Effector CD4-positive, alpha-beta T cell (primary cell): Measurements from ENCODE around the gene BRICD5.
"Not testable (repeated sequence)": the region's sequence is repeated elsewhere in the genome, so short reads cannot be mapped to it uniquely, and the experiment has no call there.

Experiments used
- DNase-seq: peaks from one replicate; pipeline ENCODE4 v3.0.0-alpha.2; 2020
- total RNA-seq: gene quantifications from one replicate; lab custom pipeline; 2026; lab: John Stamatoyannopoulos, UW

The BRICD5 gene
- total RNA-seq = 1.3 reads per million

DNA sequence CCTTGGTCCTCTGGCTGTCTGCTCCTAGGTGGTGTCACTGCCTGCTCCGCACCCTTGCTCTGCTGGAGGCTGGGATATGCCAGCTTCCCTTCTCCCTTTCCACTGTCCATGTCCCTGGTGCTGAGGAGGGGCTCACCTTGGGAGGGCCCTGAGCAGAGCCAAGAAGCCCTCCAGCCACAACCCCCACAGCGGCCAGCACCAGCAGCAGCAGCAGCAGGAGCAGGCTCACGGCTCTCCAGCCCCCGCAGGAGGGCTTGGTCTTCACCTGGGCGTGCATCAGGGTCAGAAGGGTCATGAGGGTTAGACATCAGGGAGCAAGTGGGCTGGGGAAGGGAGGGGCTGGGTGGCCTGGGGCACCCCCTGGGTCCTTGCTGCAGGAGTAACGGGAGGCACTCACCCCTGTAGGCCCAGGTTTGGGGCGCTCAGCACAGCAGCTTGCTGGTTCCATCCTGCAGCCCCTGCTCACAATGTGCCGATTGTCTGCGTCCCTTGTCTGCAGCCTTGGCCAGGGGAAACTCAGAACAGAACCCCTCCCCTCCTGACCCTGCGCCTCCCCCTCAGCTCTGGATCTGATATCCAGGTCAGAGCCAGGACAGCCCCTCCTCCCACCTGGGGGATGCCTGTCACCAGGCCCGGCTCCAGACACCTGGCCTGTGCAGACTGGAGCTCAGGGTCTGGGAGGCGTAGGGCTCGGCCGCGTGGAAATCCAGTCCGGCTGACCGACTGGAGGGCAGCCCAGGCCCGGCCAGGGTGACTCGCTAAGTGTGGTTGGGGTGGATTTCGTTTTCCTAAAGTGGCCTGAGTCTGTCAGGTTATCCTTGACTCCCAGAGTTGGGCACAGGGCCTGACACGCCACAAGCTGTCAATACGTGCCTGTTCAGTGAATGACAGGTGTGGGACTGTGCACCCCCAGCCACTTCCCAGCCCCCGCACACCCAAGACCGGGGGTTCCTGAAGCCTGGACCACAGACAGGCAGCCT is at the start of gene BRICD5:
TSS of gene BRICD5 (minus strand) at position 478 of the 980 bp plus-strand sequence. CDS start at position 448, 30 bp downstream.
- no peak for DNase-seq

DNA sequence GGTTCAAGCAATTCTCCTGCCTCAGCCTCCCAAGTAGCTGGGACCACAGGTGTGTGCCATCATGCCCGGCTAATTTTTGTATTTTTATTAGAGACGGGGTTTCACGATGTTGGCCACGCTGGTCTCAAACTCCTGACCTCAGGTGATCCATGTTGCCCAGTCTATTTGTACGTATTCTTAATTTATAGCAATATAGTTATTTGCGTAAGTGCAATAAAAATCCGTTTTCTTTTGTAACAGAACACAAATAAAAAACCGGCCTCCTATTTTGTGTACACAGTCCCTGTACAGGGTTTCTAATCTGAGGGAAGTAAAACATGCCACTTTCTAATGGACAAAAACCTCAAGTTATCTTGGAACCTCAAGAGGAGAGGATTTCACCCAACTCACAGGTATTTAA is 49.6 kb upstream of the BRICD5 start:
- DNase-seq = no peak

DNA sequence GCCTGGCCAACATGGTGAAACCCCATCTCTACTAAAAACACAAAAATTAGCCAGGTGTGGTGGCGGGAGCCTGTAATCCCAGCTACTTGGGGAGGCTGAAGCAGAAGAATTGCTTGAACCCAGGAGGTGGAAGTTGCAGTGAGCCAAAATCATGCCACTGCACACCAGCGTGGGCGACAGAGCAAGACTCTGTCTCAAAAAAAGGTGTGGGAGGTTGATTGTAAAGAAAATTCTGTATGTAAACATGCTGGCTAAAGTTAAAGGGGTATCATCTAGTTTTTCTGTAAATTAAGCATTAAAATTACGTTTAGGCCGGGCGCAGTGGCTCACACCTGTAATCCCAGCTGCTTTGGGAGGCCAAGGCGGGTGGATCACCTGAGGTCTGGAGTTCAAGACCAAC is 47.9 kb upstream of the BRICD5 start:
- not testable (repeated sequence) for DNase-seq

DNA sequence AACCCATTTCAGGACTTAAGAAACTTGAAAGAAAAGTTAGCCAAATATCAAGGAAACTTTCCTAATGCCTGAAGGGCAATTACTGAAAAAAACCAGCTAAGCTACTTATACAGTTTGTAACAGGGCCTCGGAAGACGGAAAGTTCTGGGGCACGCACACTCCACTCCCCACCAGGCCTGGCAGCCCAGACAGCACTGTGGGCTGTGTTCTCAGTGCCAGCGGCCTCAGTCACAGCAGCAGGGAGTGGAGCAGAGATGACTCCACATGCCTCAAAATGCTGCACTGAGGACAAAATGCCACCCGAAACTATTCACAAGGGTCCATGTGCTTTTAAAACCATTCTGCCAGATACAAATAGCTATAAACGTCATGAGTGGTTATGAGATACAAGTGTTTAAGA is 47.1 kb upstream of the BRICD5 start:
- no peak for DNase-seq

DNA sequence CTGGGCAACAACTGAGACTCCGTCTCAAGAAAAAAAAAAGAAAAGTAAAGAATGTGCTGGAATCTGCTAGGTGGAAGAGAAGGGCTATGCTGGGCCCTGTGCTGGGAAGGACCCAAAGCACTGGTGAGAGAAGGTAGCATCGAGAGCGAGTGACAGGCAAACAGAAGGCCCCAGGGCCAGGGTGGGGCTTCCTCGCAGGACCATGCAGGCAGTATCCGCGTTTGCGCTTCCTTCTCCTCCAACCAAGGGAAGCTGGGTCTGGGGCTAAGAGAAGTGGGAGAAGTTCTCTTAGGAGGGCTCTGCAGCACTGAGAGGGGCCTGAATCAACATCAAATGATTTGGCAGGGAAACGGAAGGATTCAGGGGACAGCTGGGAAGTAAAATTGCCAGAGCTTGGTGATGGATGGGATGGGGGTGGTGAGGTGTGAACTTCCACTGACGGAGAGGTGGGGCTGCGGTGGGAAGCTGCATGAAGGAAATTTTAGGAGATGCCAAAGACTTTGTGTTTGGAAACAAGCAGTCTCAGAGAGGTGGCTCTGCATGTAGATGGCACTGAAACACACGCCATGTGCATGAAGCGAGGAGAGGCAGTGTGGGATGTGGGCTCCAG is 46.0 kb upstream of the BRICD5 start:
- DNase-seq = no peak

DNA sequence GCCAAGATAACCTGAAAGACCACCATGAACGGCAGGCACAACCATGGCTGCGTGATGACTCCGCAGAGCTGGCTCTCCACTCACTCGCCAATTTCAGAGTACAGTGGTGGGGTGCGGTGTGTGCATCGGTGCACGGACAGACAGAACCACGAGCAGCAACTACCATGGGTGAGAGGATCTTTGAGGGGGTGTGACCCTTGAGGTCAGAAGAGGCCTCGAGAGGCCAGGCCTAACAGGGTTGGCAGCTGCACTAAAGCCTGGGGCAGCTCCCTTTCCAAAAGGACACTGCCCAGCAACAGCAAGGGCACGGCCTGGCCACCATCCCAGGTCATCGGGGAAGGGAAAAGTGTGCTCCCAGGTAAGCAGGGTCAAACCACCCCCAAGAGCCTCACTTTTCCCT is 42.6 kb upstream of the BRICD5 start:
- DNase-seq = no peak

DNA sequence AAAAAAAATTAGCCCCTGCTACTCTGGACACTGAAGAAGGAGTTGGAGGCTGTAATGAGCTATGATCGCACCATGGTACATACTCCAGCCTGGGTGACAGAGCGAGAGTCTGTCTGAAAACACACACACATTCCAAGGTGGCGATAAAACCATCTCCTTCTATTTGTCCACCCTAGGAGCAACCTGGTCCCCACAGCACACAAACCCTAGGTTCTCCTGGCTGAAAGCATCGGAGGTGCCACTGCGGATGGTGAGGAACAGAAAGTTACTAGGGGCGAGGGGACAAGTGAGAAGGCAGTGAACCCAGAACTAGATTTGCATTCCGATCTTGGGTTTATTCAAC is 42.1 kb upstream of the BRICD5 start:
- DNase-seq = no peak

DNA sequence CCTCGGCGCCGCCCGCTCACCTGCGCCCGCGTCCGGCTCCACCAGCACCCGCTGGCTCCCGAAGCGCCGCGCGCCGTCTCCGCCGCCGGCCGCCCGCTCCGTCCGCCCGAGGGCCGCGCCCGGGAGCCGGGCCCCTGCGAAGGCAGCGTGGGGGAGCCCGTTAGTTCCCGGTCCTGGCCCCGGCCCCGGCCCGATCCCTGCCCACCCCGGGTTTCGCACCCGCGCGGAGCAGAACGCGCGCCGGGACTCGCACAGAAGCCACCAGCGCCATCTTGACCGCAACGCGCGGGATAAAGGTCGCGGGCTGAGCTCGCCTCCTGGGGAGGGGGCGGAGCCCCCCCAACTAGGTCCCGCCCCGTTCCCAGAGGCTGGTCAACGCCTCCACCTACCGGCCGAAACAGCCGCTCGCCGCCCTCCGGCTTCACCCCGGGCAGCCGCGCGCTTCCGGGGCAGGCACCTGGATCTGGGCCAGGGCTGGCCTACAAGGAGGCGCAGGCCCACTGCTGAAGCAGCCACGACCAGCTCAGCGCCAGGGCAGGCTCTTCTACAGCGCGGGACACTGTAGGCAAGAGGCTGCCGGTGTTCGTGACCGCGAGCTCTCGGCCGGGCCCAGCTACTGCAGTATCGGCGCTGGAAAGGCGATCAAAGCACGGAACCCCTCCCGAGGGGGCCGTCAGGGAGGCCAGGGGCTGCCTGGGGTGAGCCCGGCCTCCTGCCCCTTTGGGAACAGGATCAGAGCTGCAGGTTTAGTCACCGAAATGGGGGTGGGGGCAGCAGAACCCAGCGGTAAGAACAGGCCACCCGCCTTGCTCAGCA is 40.8 kb upstream of the BRICD5 start, which contains the start of gene ECI1:
TSS of gene ECI1 (minus strand) at position 292 of the 816 bp plus-strand sequence. CDS start at position 271, 21 bp downstream.
- DNase-seq = peak; percentile 62

DNA sequence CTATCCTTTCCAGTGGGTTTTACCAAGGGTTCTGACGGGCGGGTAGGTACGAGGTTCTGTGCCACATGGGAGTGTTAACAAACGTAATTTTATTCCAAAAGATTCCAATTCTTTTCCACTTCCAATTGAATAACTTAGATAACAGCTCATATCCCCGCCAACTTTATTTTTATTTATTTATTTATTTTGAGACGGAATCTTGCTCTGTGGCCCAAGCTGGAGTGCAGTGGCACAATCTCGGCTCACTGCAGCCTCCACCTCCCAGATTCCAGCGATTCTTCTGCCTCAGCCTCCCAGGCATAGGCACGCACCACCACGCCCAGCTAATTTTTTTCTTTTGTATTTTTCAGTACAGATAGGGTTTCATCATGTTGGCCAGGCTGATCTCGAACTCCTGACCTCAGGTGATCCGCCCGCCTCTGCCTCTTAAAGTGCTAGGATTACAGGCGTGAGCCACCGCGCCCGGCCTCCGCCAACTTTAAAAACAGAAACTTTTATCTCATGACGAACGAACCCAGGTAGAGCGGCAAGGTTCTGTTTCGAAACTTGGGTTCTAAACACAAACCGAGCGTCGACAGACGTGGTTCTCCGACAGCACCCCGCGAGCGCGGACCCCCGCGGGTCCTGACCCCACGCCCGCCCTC is 40.1 kb upstream of the BRICD5 start:
- DNase-seq = peak; percentile 16

DNA sequence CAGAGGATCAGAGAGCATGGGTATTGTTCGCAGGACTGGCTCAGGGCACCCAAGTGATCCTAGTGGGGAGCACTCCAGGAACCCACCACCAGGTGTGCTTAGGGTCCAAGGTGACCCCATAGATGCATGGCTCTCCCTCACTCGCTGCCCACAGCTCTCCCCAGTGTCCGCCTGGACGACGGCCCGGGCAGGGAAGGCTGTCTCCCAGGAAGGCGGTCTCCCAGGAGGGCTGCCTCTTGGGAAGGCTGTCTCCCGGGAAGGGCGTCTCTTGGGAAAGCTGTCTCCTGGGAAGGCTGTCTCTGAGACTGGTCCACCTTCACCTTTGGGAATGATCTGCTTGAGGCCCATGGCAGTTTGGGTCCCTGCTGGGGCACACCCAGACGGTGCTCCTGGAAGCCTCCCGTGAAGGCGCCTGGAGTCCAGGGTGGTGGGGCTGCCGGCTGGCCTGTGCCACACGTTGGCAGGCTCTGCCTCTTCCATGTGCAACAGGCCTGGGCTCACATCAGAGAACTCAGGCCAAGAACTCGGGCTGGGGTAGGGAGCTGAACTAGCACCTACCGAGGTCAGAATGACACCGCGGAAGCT is 35.7 kb upstream of the BRICD5 start:
- DNase-seq = no peak

DNA sequence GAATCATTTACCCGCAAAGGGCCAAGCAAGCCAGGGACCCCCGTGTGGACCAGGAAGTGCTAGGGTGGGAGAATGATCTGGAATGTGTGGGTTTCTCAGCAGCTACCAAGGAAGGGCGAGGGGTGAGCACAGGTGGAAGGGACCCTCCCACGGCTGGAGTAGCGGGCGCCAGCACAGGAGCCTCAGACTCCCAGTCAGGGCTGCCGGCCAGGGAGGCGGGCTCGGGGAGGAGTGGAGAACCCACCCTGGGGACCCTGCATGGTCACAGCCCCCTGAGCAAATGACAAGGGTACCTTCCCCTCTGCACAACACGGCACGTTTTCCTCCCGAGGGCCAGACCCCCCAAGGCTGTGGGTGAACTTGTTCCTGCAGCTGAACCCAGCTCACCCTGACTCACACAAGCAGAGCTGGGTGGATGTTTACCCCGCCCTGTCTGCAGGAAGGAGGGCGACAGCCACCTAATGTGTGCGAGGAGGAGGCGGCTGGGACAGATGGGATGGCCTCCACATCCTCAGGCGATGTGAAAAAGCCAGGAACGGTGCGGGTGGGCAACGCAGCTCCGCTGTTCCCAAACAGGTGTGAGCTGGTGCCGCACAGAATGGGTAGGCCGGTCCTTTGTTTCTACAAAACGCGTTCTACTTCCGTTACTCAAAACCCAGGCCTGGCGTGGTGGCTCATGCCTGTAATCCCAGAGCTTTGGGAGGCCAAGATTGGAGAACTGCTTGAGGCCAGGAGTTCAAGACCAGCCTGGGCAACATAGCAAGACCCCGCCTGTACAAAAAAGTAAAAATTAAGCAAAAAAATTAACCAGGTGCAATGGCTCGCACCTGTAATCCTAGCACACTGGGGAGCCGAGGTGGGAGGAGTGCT is 34.5 kb upstream of the BRICD5 start:
- DNase-seq = no peak

DNA sequence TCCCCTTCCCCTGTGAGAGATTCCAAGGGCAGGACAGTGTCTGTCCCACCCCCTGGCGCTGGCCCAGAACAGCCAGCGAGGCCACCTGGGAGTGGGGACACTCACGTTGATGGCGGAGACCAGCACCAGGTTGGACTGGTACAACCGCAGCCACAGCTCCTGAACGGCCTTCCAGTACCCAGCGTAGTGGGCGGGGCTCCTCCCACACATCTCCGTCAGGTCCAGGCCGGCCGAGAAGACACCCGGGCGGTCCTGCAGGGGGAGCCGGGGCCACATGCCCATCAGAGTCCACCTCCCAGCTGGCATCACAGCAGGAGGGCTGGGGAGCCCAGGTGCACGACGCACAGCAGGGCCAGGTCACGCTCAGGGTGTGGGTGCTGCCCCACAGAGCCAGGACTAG is 33.6 kb upstream of the BRICD5 start:
- DNase-seq = no peak

DNA sequence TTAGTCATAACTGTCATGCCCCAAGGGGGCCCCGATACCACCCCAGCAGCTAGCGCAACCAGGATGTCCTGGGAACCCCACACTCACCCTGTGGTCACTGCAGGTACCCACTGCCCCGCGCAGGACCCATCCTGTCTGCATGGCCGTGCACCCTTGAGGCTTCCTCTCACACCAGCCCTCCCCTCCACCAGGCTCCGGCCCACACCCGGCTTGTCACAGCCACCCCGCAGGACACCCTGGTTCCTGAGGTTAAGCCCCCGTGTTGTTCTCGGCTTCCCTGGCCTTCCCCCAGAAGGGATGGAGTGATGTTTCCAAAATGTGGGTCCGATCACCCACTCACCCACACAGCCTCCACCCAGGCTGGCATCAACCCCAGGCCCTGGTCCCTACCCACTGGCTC is 33.1 kb upstream of the BRICD5 start:
- no peak for DNase-seq

DNA sequence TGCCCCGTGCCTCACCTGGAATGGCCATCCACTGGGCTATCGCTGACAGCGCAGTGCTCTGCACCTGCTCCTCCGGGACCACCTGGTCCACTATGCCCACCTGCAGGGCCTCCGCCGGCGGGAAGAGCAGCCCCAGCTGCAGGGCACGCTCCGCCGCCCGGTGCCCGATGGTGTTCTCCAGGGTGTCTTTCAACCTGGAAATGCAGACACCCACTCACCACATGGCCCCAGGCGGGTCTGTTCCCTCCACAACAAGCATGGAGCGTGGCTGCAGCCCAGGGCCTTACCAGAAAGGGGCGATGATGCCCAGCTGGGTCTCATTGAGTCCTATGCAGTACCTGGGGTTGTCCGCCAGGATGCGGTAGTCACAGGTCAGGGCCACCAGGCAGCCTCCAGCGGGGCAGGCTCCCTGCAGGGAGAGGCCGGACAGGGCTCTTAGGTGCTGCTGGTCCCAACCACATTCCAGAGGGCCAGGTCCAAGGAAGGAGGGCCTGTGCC is 32.4 kb upstream of the BRICD5 start:
- DNase-seq = no peak

DNA sequence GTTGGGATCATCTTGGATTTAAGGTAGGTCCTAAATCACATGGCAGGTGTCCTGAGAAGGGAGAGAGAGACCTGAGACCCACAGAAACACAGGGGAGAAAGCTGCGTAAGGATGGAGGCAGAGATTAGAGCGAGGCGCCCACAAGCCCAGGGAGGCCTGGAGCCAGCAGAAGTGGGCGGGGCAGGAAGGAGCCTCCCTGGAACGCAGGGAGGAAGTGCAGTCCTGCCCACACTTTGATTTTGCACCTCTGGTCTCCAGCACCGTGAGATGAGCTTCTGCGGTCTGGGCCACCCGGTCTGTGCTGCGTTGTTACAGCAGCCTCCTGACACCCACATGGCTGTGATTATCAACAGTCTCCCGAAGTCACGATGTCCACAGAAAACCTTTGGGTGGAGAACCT is 31.9 kb upstream of the BRICD5 start:
- DNase-seq = no peak

DNA sequence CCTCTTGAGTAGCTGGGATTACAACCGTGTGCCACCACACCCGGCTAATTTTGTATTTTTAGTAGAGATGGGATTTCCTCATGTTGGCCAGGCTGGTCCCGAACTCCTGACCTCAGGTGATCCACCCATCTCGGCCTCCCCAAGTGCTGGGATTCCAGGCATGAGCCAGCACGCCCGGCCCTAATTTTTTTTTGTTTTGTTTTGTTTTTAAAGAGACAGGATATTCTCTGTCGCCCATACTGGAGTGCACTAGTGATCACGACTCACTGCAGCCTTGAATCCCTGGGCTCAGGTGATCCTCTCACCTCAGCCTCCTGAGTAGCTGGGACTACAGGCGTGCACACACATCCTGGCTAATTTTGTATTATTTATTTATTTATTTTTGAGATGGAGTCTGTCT is 29.7 kb upstream of the BRICD5 start:
- not testable (repeated sequence) for DNase-seq

DNA sequence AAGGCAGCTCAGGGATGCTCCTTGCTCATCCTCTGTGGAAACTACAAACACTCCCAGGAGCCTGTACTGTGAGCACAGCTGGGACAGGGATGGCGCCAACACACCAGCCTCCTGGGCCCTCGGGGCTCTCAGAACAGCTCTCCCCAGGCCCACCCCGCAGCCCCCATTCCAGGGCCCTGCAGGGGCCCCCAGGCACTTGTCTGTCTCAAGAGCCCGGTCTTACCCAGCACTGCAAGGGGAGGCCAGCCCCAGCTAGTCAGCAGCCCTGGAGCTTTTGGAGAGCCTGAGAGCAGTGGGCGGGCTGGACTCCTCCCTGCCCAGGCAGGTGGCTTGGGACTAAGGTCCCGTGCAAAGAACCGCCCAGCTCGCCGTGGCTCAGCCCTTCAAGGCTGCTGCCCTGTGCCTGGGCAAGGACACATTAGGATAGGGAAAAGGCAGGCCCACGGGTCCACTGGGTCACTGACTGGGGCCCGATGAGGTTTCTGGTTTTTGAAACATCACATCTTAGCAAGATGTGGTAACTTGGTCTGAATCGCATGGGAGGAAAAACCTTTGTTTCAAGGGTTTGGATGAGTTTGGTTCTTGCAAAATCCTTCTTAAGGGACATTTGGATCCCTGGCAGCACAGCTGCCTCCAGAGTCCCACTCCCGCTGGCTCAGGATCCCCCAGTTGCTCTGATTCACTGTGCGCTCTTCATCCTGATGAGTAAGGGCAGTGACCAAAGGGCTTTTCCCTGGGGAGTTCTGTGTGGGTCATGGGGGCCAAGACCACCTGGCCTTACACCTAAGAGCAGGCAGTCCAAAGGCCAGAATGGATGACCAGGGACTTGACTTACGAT is 28.4 kb upstream of the BRICD5 start:
- DNase-seq = no peak

DNA sequence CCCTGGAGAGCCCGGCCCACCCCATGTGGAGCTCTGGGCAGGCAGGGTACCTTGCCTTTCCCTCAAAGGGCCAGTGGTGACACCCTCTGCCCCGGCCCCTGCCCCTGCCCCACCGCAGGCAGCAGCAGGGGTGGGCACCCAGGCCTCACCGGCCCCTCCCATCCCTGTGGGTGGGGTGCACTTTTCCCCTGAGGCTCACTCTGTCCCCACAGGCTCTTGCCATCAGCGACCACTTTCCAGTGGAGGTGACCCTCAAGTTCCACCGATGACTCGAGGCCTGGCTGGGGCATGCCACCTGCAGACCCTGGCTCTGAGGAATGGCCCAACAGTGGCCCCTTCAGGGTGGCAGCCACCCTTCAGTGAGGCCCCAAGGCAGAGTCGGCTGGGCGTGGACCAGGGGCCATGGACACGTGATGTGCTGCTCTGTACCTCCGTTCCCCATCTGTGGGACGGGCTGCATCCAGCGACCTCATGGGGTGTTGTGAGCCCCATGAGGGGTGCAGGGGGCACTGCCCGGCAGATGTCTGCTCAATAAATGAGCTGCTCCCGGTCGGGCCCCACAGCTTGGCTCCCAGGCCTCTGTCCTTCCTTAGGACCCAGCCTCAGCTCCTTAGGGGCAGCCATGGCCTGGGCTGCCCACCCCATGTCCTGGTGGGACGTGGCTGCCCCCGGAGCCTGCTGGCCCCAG is 27.6 kb upstream of the BRICD5 start:
- DNase-seq = no peak

DNA sequence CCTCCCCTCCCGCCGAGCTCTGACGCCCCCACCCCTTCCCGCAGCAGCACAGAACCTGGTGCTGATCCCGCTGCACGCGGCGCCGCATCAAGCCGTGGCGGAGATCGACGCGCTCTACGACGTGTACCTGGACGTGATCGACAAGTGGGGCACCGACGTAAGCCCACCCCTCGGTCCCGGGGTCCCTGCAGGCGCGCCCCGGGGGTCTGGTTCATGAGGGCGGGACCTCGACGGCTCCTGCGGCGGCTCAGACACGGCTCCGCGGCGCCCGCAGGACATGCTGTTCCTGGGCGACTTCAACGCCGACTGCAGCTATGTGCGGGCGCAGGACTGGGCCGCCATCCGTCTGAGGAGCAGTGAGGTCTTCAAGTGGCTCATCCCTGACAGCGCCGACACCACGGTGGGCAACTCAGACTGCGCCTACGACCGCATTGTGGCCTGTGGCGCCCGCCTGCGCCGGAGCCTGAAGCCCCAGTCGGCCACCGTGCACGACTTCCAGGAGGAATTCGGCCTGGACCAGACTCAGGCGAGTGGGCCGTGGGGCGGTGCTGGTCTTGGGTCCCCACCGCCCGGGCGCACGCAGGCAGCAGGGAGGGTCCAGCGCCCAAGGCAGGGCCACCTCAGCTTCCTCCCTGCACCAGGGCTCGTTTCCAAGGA is 27.0 kb upstream of the BRICD5 start:
- no peak for DNase-seq
